GM19467 (cell line): ENCODE measurements around the gene TEX9.

Source experiments
- ATAC-seq: cut with Tn5 transposase; IDR thresholded peaks from one replicate; pipeline ENCODE4 v1.9.1; 2021; ENCODE audit warnings: mild to moderate bottlenecking, moderate library complexity; ENCODE audit not compliant: unreplicated experiment

TEX9 gene

GRCh38 chr15:56442354-56442753, 77.1 kb downstream of the TEX9 start:
- ATAC-seq = no peak

GRCh38 chr15:56445746-56446145, 80.5 kb downstream of the TEX9 start:
- ATAC-seq = no peak

GRCh38 chr15:56454836-56455235, 89.6 kb downstream of the TEX9 start:
- no peak for ATAC-seq

- no peak for ATAC-seq
Observed at GRCh38 chr15:56456229-56456628, 91.0 kb downstream of the TEX9 start.

GRCh38 chr15:56459096-56459495, 93.9 kb downstream of the TEX9 start:
- ATAC-seq = no peak

GRCh38 chr15:56460071-56460470, 94.8 kb downstream of the TEX9 start:
- no peak for ATAC-seq

GRCh38 chr15:56460947-56461346, 95.7 kb downstream of the TEX9 start:
- no peak for ATAC-seq

- ATAC-seq = peak; percentile 98
Observed at GRCh38 chr15:56464893-56465520, 99.8 kb downstream of the TEX9 start, which contains the start of gene MNS1. Gene MNS1 (minus strand): TSS chr15:56465137. CDS start chr15:56464972, 165 bp downstream.

- no peak for ATAC-seq
Observed at GRCh38 chr15:56467616-56468015, 102.4 kb downstream of the TEX9 start.

GRCh38 chr15:56468401-56468800, 103.2 kb downstream of the TEX9 start:
- ATAC-seq = peak; percentile 50

- no peak for ATAC-seq
Observed at GRCh38 chr15:56469483-56469882, 104.3 kb downstream of the TEX9 start.

- no peak for ATAC-seq
Observed at GRCh38 chr15:56471440-56472069, 106.3 kb downstream of the TEX9 start.

GRCh38 chr15:56472278-56472677, 107.1 kb downstream of the TEX9 start:
- ATAC-seq = no peak

- no peak for ATAC-seq
Observed at GRCh38 chr15:56473017-56473416, 107.8 kb downstream of the TEX9 start.

- no peak for ATAC-seq
Observed at GRCh38 chr15:56475351-56475750, 110.1 kb downstream of the TEX9 start.
